ENCODE results near the gene POLR2L. TPM values are rescaled to one million over a fixed set of nuclear protein-coding genes. Genes with fewer than 3 reads are reported as not detected.

Gene POLR2L
- total RNA-seq, 2 experiments from 2014 or later = 127 to 140 TPM

GRCh38 chr11:877565-877964 is 35.2 kb upstream of the POLR2L start:
- H3K27ac Mint-ChIP-seq = no peak overlapping the region

DNA sequence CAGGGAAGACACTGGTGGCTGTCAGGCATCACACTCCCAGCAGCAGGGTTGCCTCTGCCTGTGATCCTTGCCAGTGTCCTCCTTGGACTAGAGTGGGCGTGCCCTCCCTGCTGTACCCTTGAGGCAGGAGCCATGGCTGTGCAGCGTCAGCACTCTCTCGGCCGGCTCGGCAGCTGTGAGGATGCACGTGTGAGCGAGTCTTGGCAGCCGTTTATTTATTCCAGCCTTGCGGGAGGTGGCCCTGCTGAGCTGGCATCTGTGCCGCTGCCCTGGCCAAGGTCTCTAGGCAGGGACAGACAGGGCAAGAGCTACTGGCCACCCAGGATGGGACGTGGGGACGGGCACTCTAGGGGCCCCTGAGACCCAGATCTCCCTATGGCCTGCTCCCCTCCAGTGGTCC is 34.2 kb upstream of the POLR2L start:
- no peaks in the 10 kb centered on the region for H3K4me1 Mint-ChIP-seq (ENCODE audit: low read depth)
- no peaks in the 10 kb centered on the region for H3K9me3 Mint-ChIP-seq (ENCODE audit: insufficient read depth)
- no peak overlapping the region for H3K27ac Mint-ChIP-seq
- CTCF ChIA-PET = no interaction called here
- peaks cover 3% of the 10 kb centered on the region for H3K36me3 Mint-ChIP-seq (ENCODE audit: low read depth)
- H3K4me3 Mint-ChIP-seq = no peak overlapping the region
- DNase-seq (no peak), ATAC-seq (no peak)
- POLR2A ChIA-PET = no interaction called here
- H3K27me3 Mint-ChIP-seq (ENCODE audit: low read depth) = no peaks in the 10 kb centered on the region

More at GRCh38 chr11:877565-877964, 35.2 kb upstream of the POLR2L start:
- Mint-ChIP-seq H3K4me3 (no peak overlapping the region), H3K27me3 (ENCODE audit: low read depth) (no peaks in the 10 kb centered on the region), H3K9me3 (ENCODE audit: insufficient read depth) (no peaks in the 10 kb centered on the region), H3K4me1 (ENCODE audit: low read depth) (no peaks in the 10 kb centered on the region), H3K36me3 (ENCODE audit: low read depth) (peaks cover 3% of the 10 kb centered on the region)
- peak; percentile 55 for ATAC-seq
- ChIA-PET CTCF (no interaction called here), POLR2A (no interaction called here)
- peak; percentile 26 for DNase-seq

DNA sequence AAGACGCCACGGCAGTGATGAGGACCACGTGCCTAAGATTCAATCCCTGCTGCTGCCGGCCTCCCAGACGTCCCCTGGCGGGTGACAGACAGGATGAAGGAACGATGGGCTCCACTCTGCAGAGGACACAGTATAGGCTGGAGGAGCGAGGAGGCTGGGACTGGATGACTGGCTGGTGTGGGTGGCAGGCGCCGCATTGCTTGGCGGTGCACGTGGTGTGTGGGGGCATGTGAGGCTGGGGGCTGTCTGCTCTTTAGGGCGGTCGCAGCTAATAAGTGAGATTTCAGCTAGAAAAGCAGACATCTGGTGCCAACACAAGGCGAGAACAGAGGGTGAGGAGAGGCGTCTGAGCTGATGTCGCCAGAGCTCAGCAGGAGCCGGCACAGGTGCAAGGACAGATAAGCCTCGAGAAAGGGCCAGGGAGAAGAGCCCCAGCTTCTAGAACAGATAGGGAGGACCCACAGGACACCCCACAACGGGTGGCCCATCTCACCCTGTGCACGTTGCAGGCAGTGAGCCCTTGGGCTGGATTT is 33.5 kb upstream of the POLR2L start:
- H3K27me3 Mint-ChIP-seq (ENCODE audit: low read depth) = no peaks in the 10 kb centered on the region
- ATAC-seq (no peak), DNase-seq (no peak)
- peak overlapping the region; percentile 20 for H3K27ac Mint-ChIP-seq
- ChIA-PET POLR2A (no interaction called here), CTCF (no interaction called here)
- no peaks in the 10 kb centered on the region for H3K9me3 Mint-ChIP-seq (ENCODE audit: insufficient read depth)
- no peaks in the 10 kb centered on the region for H3K4me1 Mint-ChIP-seq (ENCODE audit: low read depth)
- H3K4me3 Mint-ChIP-seq = no peak overlapping the region
- peaks cover 3% of the 10 kb centered on the region for H3K36me3 Mint-ChIP-seq (ENCODE audit: low read depth)

GRCh38 chr11:875203-875602 is 32.9 kb upstream of the POLR2L start:
- ChIA-PET POLR2A (no interaction called here), CTCF (no interaction called here)
- no peaks in the 10 kb centered on the region for H3K9me3 Mint-ChIP-seq (ENCODE audit: insufficient read depth)
- no peak overlapping the region for H3K4me3 Mint-ChIP-seq
- no peaks in the 10 kb centered on the region for H3K27me3 Mint-ChIP-seq (ENCODE audit: low read depth)
- H3K4me1 Mint-ChIP-seq (ENCODE audit: low read depth) = no peaks in the 10 kb centered on the region
- ATAC-seq (no peak), DNase-seq (no peak)
- H3K36me3 Mint-ChIP-seq (ENCODE audit: low read depth) = peaks cover 3% of the 10 kb centered on the region
- no peak overlapping the region for H3K27ac Mint-ChIP-seq

- DNase-seq (no peak), ATAC-seq (no peak)
- H3K27ac Mint-ChIP-seq = peak overlapping the region; percentile 60
- no peaks in the 10 kb centered on the region for H3K9me3 Mint-ChIP-seq (ENCODE audit: insufficient read depth)
- H3K27me3 Mint-ChIP-seq (ENCODE audit: low read depth) = no peaks in the 10 kb centered on the region
- POLR2A ChIA-PET = no interaction called here
- H3K4me3 Mint-ChIP-seq = no peak overlapping the region
- no peaks in the 10 kb centered on the region for H3K4me1 Mint-ChIP-seq (ENCODE audit: low read depth)
- H3K36me3 Mint-ChIP-seq (ENCODE audit: low read depth) = peaks cover 3% of the 10 kb centered on the region
- CTCF ChIA-PET = no interaction called here
Measured at GRCh38 chr11:873706-874105, 31.4 kb upstream of the POLR2L start.

GRCh38 chr11:872799-873198 is 30.5 kb upstream of the POLR2L start:
- DNase-seq = no peak
- CTCF ChIA-PET = no interaction called here
- Mint-ChIP-seq H3K9me3 (ENCODE audit: insufficient read depth) (no peaks in the 10 kb centered on the region), H3K4me3 (no peak overlapping the region), H3K27ac (no peak overlapping the region), H3K36me3 (ENCODE audit: low read depth) (peaks cover 3% of the 10 kb centered on the region), H3K27me3 (ENCODE audit: low read depth) (no peaks in the 10 kb centered on the region), H3K4me1 (ENCODE audit: low read depth) (no peaks in the 10 kb centered on the region)
- POLR2A ChIA-PET = interaction anchor here (0.7 kb wide), 1 partner anchor 132 kb away, joined by 3 read pairs; no protein-coding TSS in a partner anchor
- no peak for ATAC-seq

DNA sequence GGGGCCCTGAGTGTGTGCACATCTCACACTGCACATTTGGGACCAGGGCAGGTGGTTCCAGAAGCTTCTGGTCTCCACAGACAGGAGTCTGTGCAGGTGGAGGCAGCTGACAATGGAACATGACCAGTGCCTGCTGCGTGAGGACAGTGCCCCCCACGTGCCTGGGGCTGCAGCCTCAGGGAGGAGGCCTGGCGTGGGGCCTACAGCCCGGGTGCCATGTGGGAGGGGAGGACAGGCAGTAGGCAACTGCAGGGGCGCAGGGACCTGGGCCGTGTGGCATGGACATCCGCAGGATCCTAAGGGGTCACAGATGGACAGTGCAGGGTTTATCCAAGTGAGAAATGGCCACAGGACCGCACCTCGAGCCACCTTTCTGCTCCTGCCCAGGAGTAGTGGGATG is 29.1 kb upstream of the POLR2L start:
- ChIA-PET CTCF (no interaction called here), POLR2A (interaction anchor here (0.6 kb wide), 1 partner anchor 333 kb away, joined by 3 read pairs; no protein-coding TSS in a partner anchor)
- Mint-ChIP-seq H3K27me3 (ENCODE audit: low read depth) (no peaks in the 10 kb centered on the region), H3K4me3 (no peak overlapping the region), H3K36me3 (ENCODE audit: low read depth) (peaks cover 3% of the 10 kb centered on the region), H3K27ac (no peak overlapping the region), H3K4me1 (ENCODE audit: low read depth) (no peaks in the 10 kb centered on the region), H3K9me3 (ENCODE audit: insufficient read depth) (no peaks in the 10 kb centered on the region)
- ATAC-seq (no peak), DNase-seq (no peak)

- ChIA-PET POLR2A (no interaction called here), CTCF (no interaction called here)
- Mint-ChIP-seq H3K27me3 (ENCODE audit: low read depth) (no peaks in the 10 kb centered on the region), H3K4me3 (no peak overlapping the region), H3K27ac (no peak overlapping the region), H3K36me3 (ENCODE audit: low read depth) (peaks cover 3% of the 10 kb centered on the region), H3K9me3 (ENCODE audit: insufficient read depth) (no peaks in the 10 kb centered on the region), H3K4me1 (ENCODE audit: low read depth) (no peaks in the 10 kb centered on the region)
- ATAC-seq = no peak
- DNase-seq = no peak
Measured at GRCh38 chr11:870418-870817, 28.1 kb upstream of the POLR2L start.

DNA sequence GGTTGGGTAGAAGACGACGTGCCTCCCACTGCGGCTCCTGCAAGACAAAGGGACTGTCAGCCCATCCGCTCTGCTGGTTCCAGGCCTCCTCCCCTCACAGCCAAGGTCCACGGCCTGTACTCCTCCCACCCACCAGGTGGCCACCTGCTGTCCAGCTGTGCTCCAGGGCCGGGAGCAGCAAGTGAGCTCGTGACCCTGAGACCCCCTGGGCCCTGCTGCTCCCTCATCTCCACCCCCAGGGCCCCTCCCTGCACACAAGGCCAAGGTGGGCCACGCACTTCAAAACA is 27.7 kb upstream of the POLR2L start:
- Mint-ChIP-seq H3K36me3 (ENCODE audit: low read depth) (peaks cover 3% of the 10 kb centered on the region), H3K9me3 (ENCODE audit: insufficient read depth) (no peaks in the 10 kb centered on the region), H3K27ac (no peak overlapping the region), H3K27me3 (ENCODE audit: low read depth) (no peaks in the 10 kb centered on the region), H3K4me1 (ENCODE audit: low read depth) (no peaks in the 10 kb centered on the region), H3K4me3 (no peak overlapping the region)
- CTCF ChIA-PET = no interaction called here
- POLR2A ChIA-PET = no interaction called here
- DNase-seq (no peak), ATAC-seq (no peak)

DNA sequence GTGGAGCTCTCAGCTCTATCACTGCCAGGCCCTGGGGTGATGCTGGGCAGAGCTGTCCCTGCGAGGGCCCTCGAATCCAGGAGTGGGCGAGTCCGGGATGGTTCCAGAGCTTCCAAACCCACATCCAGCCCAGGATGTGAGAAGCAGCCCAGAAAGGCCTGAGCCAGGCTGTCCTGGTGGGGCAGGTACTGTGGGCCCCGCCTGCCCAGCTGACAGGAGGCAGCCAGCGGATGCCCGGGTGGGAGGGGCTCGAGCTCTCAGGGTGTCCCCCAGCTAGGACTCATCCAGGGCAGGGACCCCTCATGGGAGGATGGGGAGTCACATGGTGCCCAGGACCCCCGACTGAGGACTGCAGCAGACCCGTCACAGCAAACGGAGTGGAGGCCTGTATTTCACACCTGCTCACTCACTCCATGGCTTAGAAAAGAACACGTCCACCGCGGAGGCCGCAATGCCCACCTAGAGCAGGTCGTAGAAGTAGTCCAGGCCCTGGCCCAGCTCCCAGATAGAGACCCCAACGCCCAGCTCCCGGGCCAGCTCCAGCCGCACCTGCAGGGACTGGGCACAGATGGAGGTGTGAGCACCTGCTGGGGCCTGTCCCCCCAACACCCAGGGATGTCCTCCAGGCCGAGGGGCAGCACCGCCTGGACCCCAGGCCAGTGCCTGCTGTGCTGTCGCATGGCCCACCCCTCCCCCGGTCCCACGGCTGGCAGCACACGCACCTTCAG is 27.2 kb upstream of the POLR2L start:
- ChIA-PET CTCF (no interaction called here), POLR2A (no interaction called here)
- ATAC-seq (no peak), DNase-seq (no peak)
- no peaks in the 10 kb centered on the region for H3K9me3 Mint-ChIP-seq (ENCODE audit: insufficient read depth)
- H3K4me1 Mint-ChIP-seq (ENCODE audit: low read depth) = no peaks in the 10 kb centered on the region
- H3K36me3 Mint-ChIP-seq (ENCODE audit: low read depth) = peaks cover 3% of the 10 kb centered on the region
- no peak overlapping the region for H3K4me3 Mint-ChIP-seq
- H3K27me3 Mint-ChIP-seq (ENCODE audit: low read depth) = no peaks in the 10 kb centered on the region
- H3K27ac Mint-ChIP-seq = no peak overlapping the region

DNA sequence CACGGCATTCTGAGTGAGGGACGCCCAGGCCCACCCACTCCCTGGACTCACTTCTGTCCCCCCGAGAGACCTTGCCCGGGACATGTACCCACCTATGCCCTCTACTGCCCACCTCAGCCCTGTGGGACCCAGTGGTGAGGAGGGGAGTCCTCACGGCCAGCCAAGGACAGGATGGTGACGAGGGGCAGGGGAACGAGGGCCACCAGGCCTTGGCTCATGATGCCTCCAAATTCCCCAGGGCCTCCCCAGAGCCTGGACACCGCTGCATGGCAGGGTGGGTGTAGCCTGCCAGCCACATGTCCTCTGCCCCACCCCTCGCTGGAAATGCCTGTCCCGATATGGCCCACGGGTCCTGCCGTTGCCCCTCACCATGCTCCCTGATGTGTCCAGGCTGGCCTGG is 26.5 kb upstream of the POLR2L start:
- H3K27ac Mint-ChIP-seq = peak overlapping the region; percentile 55
- H3K36me3 Mint-ChIP-seq (ENCODE audit: low read depth) = peaks cover 2% of the 10 kb centered on the region
- H3K9me3 Mint-ChIP-seq (ENCODE audit: insufficient read depth) = no peaks in the 10 kb centered on the region
- no peak for ATAC-seq
- ChIA-PET POLR2A (no interaction called here), CTCF (no interaction called here)
- no peaks in the 10 kb centered on the region for H3K27me3 Mint-ChIP-seq (ENCODE audit: low read depth)
- H3K4me3 Mint-ChIP-seq = no peak overlapping the region
- no peaks in the 10 kb centered on the region for H3K4me1 Mint-ChIP-seq (ENCODE audit: low read depth)
- no peak for DNase-seq

GRCh38 chr11:868394-868793 is 26.1 kb upstream of the POLR2L start:
- no peak overlapping the region for H3K4me3 Mint-ChIP-seq
- DNase-seq = no peak
- peak overlapping the region; percentile 55 for H3K27ac Mint-ChIP-seq
- H3K9me3 Mint-ChIP-seq (ENCODE audit: insufficient read depth) = no peaks in the 10 kb centered on the region
- no peaks in the 10 kb centered on the region for H3K4me1 Mint-ChIP-seq (ENCODE audit: low read depth)
- no peak for ATAC-seq
- ChIA-PET CTCF (no interaction called here), POLR2A (no interaction called here)
- no peaks in the 10 kb centered on the region for H3K36me3 Mint-ChIP-seq (ENCODE audit: low read depth)
- no peaks in the 10 kb centered on the region for H3K27me3 Mint-ChIP-seq (ENCODE audit: low read depth)

GRCh38 chr11:867856-868358 is 25.6 kb upstream of the POLR2L start:
- Mint-ChIP-seq H3K27ac (no peak overlapping the region), H3K4me3 (no peak overlapping the region), H3K36me3 (ENCODE audit: low read depth) (no peaks in the 10 kb centered on the region), H3K27me3 (ENCODE audit: low read depth) (no peaks in the 10 kb centered on the region), H3K4me1 (ENCODE audit: low read depth) (no peaks in the 10 kb centered on the region), H3K9me3 (ENCODE audit: insufficient read depth) (no peaks in the 10 kb centered on the region)
- CTCF ChIA-PET = no interaction called here
- ATAC-seq (no peak), DNase-seq (no peak)
- POLR2A ChIA-PET = no interaction called here

All from activated CD8-positive, alpha-beta T cell treated with anti-CD3 and anti-CD28 coated beads, Interleukin-2, amount 10 ng/mL, durations not matched to agents 7 days and 5 days (primary cell).